RWPE2 (cell line): ENCODE results near the gene TGFB1.

ENCODE experiments used
- ATAC-seq: fragments of 200-7000 bp; cut with Tn5 transposase; 3 replicates; pipeline ENCODE4 v1.9.1; 2021; ENCODE audit warnings: low read depth
- DNase-seq: peaks from one replicate; pipeline ENCODE4 v3.0.0-alpha.2; 2020; ENCODE audit warnings: low spot score
- H3K27ac ChIP-seq: fragments of 450-650 bp; 2 replicates; pipeline ENCODE4 v1.5.1; 2017; ENCODE audit warnings: mild to moderate bottlenecking; ENCODE audit not compliant: poor library complexity, severe bottlenecking
- H3K27me3 ChIP-seq: fragments of 250-450 bp; sonication (Bioruptor Pico); 2 replicates; pipeline ENCODE4 v1.5.1; 2021; ENCODE audit warnings: mild to moderate bottlenecking, moderate library complexity; ENCODE audit not compliant: insufficient read depth, poor library complexity, severe bottlenecking
- H3K36me3 ChIP-seq: fragments of 250-450 bp; sonication (Bioruptor Pico); 2 replicates; pipeline ENCODE4 v1.5.1; 2020; ENCODE audit warnings: low read depth, mild to moderate bottlenecking, moderate library complexity
- H3K4me1 ChIP-seq: fragments of 250-450 bp; sonication (Bioruptor Pico); 2 replicates; pipeline ENCODE4 v1.5.1; 2021; ENCODE audit warnings: mild to moderate bottlenecking, moderate library complexity; ENCODE audit not compliant: insufficient read depth, poor library complexity, severe bottlenecking
- H3K4me3 ChIP-seq: fragments of 250-450 bp; sonication (Bioruptor Pico); 2 replicates; pipeline ENCODE4 v1.5.1; 2021; ENCODE audit warnings: mild to moderate bottlenecking, moderate library complexity; ENCODE audit not compliant: severe bottlenecking
- H3K9me3 ChIP-seq: fragments of 250-450 bp; sonication (Bioruptor Pico); 2 replicates; pipeline ENCODE4 v1.5.1; 2021; ENCODE audit warnings: mild to moderate bottlenecking, moderate library complexity; ENCODE audit not compliant: severe bottlenecking
- CTCF ChIP-seq: fragments of 450-650 bp; IDR thresholded peaks from one replicate; pipeline ENCODE4 v1.5.1; 2017; ENCODE audit warnings: mild to moderate bottlenecking, moderate library complexity; ENCODE audit not compliant: poor library complexity, severe bottlenecking

Gene TGFB1

GRCh38 chr19:41288673-41289530 lies 64.8 kb downstream of the TGFB1 start:
- Histone ChIP-seq H3K9me3 (no peaks in the 10 kb centered on the region), H3K4me3 (no peak overlapping the region), H3K4me1 (no peaks in the 10 kb centered on the region), H3K27me3 (no peaks in the 10 kb centered on the region), H3K27ac (no peak overlapping the region), H3K36me3 (peaks cover 90% of the 10 kb centered on the region)
- no peak for ATAC-seq
- no peak for TF ChIP-seq CTCF
- DNase-seq: no peak
